Superior temporal gyrus (tissue), 1 donor: ENCODE measurements around the gene ALDOB.
"Not testable (repeated sequence)": the region's sequence is repeated elsewhere in the genome, so short reads cannot be mapped to it uniquely, and the experiment has no call there.

ENCODE experiments used
- DNase-seq: peaks from one replicate; pipeline ENCODE4 v3.0.0-alpha.2; 2016; ENCODE audit errors: extremely low spot score

The ALDOB gene

DNA sequence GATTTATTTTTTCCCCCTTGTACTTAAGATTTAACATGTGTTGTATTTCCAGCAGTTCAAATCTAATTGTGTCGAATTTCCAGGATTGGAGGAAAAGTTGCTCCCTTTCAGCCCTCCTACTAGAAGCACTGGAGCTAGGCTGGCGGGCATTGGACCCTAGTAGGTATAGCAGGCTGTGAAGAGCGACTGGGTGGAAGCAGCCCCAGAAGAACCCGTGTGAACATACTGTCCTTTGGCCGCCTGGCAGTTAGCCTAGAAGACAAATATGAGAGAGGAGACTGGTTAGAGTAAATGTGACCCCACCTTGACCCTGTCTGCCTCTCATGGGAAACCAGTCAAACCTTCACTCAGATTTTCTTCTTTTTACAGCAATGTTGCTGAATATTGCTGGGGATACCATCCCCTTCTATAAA, 13.9 kb downstream of the ALDOB start:
- DNase-seq = no peak

DNA sequence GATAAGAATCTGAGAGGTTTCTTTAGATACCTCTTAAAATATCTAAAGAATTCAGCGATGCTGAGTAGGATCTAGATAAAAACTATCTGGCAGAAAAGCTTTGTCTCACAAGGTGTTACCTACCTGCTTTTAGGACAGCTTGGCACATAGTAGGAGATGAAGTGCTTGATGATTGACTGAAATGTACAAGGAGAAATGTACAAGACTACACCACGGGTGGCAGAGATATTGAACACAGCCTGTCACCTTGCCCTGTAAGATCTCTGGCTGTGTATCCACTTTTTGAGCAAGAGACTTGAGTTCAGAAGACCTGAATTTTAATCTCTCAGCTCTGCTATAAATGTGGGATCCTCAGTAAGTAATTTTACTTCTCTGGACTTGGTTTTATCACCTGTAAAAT, 15.7 kb downstream of the ALDOB start:
- DNase-seq = no peak

DNA sequence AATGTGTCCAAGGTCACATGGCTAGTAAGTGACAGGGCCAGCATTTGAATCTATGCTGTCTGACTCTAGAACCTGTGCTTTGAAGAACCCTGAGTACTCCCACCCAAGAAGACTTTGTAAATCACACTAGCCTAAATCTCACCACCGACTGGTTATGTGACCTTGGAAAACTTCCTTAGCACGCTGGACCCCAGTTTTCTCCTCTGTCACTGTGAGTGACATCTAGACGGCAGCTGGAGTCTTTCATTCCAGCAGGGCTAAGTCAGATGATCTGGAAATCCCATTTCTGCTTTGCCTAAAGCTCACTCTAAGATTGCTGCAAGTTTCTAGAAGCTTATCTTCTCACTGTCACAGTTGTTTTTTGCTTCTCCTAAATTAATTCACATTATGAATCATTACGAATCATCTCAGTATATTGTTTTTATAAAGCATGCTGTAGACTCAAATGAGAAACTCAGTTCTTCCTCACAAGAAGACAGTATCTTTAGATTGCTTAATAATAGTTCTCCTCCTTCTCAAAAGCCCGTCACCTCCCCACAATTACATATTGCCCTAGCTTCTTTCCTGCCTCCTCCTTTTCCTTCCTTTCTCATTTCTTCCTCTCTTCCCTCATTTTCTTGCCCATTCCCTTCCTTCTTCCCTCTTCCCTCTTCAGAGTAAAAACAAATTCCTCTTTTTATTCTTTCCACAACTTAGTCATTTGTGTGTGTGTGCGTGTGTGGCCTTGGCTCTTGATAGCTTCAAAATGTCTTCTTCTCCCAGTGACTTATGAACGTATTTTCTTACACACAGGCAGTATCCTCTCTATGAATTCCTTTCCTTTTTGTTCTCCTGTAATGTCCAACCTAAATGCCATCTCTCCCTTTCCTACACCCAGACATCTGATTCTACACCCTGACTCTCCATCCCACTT, 16.8 kb downstream of the ALDOB start:
- DNase-seq = no peak

DNA sequence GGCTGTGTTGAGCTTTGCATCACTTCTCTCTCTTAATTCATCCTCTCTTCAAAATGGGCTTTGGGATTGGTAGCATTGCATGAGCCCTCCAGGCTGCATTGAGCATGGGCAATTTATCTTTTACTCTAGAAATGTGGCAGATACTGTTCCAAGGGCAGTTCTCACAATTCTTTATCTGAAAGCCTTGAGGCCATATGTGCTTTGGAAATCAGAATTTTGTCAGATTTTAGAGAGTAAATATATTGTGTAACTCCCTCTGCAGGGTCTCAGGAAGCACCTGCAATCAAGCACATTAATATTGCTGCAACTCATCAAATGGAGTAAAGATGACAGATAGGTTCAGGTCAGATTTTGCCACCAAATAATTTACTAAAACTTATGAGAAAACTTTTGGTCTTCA, 17.6 kb downstream of the ALDOB start:
- DNase-seq = no peak

DNA sequence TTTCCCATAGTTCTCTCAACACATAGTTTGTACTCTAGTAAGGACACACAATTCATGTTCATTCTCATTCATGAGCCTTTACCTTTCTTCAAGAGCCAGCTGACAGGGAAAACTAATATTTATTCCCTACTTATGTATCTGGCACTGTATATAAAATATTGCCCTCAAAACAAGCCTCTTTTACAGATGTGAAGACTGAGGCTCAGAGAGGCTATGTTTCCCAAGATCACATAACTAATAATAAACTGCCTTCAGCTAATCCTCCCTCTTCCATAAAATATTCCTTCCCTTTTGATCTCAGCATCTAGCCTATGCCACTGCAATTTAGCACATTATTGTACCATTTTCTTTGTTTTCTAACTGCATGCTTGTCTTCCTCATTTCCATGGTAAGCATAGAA, 18.2 kb downstream of the ALDOB start:
- no peak for DNase-seq

DNA sequence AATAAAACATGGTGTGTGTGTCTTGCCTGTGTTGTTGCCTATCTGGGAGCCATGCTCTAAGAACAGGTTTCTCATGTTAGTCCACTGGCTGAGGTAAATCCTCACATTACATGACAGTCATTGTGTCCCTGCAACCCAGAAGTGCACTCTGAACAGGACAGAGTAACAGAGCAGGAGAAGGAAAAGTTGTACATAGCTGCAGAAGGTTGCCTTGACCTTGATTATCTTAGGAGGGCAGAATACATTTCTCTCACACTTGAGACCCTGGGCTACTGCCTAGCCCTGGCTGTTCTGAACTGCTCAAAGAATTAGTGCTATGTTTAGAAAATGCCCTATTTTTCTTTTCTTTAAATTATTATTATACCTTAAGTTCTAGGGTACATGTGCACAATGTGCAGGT, 20.0 kb downstream of the ALDOB start:
- DNase-seq = no peak

DNA sequence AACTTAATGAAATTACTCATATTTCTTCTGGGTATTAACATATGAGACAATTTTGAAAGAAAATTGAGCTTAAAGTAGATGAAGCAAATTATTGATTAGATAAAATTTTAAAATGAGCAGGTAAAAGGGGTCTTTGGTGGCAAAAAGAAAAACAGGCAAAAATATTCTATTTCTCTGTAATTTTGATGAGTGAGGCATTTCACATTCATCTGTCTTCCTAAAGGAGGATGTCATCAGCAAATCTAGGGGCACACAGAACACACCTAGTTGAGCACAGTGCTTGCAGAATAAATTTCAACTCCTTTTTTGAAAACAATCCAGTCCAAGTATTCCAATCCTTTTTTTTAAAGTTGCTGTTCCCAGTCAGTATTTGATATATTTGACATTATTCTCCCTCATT, 20.7 kb downstream of the ALDOB start:
- DNase-seq = no peak

DNA sequence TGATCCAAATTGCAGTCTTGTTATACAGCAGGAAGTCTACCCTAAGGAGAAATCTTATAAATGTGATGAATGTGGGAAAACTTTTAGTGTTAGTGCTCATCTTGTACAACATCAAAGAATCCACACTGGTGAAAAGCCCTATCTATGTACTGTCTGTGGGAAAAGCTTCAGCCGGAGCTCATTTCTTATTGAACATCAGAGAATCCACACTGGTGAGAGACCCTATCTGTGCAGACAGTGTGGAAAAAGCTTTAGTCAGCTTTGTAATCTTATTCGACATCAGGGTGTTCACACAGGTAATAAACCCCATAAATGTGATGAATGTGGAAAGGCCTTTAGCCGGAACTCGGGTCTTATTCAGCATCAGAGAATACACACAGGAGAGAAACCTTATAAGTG, 26.5 kb downstream of the ALDOB start:
- DNase-seq = no peak

DNA sequence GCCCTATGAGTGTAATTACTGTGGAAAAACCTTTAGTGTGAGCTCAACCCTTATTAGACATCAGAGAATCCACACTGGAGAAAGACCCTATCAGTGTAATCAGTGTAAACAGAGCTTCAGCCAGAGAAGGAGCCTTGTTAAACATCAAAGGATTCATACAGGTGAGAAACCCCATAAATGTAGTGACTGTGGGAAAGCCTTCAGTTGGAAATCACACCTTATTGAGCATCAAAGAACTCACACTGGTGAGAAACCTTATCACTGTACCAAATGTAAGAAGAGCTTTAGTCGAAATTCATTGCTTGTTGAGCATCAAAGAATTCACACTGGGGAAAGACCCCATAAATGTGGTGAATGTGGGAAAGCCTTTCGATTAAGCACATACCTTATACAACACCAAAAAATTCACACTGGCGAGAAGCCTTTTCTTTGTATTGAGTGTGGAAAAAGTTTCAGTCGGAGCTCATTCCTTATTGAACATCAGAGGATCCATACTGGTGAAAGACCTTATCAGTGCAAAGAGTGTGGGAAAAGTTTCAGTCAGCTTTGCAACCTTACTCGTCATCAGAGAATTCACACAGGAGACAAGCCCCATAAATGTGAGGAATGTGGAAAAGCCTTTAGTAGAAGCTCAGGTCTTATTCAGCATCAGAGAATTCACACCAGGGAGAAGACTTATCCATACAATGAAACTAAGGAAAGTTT, 27.0 kb downstream of the ALDOB start:
- DNase-seq = no peak

DNA sequence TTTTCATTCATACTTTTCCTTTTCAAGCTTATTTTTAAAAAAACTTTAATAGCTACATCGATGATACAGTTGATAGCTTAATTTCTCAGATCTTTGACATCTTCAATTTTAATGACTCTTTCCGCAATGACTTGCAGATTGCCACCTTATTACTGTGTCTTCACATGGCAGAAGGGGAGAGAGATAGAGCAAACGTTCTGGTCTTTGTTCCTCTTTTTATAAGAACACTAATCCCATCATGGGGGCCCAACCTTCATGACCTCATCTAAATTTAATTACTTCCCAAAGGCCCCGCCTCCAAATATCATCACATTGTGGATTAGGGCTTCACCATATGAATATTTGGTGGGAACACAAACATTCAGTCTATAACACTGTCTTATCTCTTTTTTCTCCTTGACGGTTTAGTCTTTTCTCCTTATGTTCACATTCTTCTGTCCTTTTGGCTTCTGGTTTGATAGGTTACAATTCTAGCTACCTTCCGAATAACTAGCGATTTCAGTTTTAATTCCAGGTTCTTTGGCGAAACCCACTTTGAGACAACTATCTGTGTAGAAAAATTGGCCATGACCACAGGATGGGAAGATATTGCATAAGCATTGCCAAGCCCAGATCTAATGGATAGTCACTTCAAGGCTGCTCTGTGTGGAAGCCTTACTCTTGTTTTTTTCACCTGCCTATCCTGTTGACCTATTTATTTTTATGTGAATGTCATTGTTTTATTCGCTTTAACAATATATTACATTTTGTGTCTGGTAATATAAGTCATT, 31.9 kb downstream of the ALDOB start:
- DNase-seq = no peak

DNA sequence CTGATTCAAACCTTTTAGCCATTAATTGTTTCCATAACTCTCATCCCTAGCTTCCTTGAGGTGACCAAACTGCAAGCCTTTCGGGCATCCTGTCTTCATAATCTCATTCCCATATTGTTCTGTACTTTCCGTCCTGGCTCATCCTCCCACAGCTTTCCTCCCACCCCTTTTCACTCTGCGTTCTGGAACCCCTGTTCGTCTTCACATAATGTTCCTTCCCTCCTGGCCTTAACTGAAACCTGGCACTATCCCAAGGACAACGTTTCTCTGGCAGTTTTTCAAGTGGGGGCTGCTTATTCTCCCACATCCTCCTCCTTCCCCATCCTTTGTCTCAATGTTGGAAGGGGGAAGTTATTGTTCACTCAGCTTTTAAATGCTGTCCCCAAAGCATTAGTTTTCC, 35.5 kb downstream of the ALDOB start:
- no peak for DNase-seq

DNA sequence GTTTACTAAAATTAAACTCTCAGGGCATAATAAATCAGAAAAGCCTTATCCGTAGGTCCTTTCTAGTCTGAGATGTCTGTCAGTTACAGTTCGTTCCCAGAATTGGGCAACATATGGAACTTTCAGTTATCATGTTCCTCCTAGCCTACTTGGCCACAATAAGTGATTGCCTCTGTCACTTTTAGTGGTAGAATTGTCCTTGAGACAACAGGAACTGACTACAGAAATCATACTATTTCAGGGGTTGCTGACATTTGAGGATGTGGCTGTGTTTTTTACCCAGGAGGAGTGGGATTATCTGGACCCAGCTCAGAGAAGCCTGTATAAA, 36.0 kb downstream of the ALDOB start:
- DNase-seq = no peak

DNA sequence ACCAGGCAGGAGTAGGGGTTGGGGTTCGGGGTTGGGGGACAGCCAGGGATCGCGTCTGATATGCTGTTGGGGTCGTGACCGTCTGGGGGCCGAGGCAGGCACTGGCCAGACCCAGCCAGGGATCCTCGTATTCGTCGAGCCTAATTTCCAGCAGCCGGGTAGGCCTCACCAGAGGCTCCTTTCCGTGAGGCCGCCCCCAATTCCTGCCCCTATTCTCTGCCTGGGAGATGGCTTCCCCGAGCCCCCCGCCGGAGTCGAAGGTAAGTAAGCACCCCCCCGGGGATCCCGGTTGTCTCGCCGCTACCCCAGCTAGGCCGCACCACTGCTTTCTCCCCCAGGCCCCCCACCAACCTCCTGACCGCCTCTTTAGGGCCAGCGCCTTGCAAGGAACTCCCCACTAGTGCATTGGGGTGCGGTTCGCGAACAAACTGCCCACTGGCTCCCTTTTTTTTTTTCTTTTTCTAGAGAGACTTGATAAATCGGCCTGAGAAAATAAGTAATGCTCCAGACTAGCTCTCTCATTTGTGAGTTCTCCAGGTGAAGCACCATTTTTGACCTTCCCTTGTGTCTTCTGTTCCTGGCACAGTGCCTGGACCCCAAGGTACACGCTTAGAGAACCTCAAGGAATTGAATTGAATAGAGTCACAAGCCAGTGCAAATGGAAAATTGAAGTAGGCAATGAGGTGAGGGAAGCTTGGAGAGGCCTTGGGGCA, 36.5 kb downstream of the ALDOB start:
- DNase-seq = peak; percentile 35

DNA sequence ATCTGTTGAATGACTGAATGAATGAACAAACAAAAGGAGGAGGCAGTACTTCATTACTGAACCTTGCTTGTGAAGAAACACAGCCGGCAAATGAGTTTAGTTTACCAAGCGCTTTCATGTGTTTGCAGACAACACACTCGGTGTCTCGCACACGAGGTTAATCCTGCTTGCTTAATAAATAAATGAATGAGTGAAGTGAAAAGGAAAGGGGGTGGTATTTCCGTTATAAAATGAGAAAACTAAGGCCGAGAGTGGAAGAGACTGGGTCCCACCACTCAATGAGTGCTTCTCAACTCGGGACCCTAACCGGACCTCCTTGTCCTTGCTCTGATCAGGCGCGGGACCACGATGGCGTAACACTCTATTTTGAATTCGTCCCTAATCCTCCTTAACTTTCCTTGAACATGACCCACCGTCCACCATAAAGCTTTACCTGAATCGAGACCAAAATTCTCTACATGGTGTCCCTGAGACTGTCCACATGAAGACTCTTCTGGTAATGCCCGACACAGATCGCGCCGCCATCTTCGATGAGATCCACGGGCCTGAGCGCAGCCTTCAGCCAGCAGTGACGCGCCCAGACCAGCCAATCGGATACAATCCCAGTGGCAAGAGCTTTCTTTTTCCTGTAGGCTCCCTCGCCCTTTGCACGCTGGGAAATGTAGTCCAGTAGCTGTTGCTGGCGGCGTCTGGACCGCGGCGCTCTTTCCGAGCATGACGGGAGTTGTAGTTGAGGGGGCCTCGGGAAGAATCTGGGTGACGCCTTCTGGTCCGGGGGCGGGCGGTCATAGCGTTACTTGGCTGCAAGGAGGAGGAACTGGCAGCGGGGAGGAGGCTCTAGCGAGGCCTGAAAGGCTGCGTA, 37.3 kb downstream of the ALDOB start, which contains the start of the genes MRPL50 and ZNF189:
Gene MRPL50, minus strand, starts transcription at position 551 of the 862 bp plus-strand sequence. Its CDS starts 26 bp downstream, at position 525.
Gene ZNF189, plus strand, starts transcription at position 784 of the 862 bp plus-strand sequence. CDS start 306 bp downstream, outside the sequence.
- peak; percentile 100 for DNase-seq

DNA sequence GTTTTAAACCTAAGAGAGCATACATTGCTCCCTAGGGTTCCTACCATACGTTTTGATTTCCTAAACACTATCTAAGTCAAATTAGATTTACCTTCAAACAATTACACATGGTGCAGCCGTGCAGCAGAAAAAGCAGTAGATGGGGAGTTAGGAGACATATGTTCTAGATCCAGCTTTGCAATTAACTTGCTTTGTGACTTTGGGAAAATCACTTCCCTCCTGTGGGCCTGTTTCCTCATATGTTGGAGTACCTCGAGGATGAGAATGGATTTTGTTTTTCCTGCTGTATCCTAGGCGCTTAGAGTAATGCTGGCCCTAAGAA, 37.9 kb downstream of the ALDOB start:
- no peak for DNase-seq

DNA sequence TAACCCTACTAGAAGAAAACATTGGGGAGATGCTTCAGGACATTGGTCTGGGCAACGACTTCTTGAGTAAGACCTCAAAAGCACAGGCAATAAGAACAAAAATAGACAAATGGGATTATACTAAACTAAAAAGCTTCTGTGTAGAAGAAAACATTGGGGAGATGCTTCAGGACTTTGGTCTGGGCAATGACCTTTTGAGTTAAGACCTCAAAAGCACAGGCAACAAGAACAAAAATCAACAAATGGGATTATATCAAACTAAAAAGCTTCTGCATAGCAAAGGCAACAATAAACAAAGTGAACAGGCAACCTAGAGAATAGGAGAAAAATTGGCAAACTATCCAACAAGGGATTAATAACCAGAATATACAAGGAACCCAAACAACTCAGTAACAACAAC, 40.9 kb downstream of the ALDOB start:
- no peak for DNase-seq

DNA sequence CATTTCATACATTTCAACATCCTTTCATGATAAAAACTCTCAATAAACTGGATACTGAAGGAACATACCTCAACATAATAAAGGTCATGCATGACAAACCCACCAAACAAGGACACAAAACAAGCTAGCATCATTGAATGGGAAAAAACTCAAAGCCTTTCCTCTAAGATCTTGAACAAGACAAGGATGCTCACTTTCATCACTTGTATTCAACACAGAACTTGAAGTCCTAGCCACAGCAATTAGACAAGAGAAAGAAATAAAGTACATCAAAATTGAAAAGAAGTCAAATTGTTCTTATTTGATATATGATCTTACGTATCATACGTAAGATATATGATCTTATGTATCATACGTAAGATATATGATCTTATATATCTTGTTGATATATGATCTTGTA, 42.4 kb downstream of the ALDOB start:
- no peak for DNase-seq

DNA sequence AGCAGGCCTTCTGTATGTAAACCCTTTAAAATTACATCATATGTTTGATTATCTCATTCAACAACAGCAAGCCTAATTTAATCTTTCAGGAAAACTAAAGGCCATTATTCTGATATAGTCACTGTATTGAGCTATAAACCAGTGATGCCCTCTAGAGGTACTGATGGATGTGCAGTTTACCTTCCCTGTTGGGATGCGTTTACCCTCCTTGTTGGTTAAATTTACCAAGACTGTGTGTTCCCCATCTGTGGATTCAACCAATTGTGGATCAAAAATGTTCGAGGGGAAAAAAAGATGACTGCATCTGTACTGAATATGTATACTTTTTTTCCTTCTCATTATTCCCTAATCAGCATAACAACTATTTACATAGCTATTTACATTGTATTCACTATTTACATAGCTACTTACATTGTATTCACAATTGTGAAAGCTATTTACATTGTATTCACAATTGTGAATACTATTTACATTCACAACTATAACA, 47.0 kb downstream of the ALDOB start:
- no peak for DNase-seq

DNA sequence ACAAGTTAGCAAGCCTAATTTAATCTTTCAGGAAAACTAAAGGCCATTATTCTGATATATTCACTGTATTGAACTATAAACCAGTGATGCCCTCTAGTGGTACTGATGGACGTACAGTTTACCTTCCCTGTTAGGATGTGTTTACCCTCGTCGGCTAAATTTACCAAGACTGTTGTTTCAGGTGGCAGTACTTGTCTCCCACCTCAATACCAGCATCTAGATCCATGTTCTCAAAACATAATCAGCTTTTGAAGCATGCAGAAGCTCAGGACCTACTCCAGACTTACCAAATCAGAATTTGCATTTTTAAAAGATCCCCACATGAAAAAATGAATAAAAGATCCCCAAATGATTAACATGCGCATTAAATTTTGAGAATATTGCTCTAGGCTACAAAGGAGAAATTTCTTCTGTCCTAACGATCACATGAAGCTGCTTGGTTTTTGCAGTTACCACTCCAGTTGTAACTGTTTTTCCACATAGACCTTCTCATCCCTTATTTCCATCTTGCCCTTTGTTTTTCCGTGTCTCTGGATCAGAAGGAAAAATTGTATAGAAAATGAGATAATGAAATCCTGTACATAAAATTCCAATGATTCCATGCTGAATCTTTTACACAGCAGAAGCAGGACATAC, 47.6 kb downstream of the ALDOB start:
- peak; percentile 86 for DNase-seq

DNA sequence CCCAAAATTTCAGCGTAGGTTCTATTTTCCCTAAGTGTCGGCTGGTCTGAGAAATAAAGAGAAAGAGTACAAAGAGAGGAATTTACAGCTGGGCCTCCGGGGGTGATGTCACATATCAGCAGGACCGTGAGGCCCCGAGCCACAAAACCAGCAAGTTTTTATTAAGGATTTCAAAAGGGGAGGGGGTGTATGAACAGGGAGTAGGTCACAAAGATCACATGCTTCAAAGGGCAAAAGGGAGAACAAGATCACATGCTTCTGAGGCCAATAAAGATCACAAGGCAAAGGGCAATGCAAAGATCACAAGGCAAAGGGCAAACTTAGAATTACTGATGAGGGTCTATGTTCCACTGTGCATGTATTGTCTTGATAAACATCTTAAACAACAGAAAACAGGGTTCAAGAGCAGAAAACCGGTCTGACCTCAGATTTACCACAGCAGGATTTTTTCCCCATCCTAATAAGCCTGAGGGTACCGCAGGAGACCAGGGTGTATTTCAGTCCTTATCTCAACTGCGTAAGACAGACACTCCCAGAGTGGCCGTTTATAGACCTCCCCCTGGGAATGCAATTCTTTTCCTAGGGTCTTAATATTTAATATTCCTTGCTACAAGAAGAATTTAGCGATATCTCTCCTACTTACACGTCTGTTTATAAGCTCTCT, 50.6 kb downstream of the ALDOB start, which contains the start of gene BAAT:
Gene BAAT, minus strand, starts transcription at position 134 of the 664 bp plus-strand sequence. CDS start 13,602 bp downstream, outside the sequence.
- DNase-seq = not testable (repeated sequence)
